Peyer's patch (tissue), 4 donors: ENCODE data around the gene P4HA1.

Experiments used
- POLR2A ChIP-seq, 2 donors: fragments of 450-650 bp; IDR thresholded peaks; one replicate each; pipeline ENCODE4 v1.5.1; 2017; ENCODE audit warnings: antibody characterized with exemption in 2 of 2, mild to moderate bottlenecking in 2 of 2, moderate library complexity in 2 of 2
- TF ChIP-seq, protein P1 (sequence below), 6 experiments: fragments of 450-650 bp in 4 of 6; fragments of 200-600 bp in 2 of 6; sonication (generic) in 1 of 6; IDR thresholded peaks; one replicate each; pipeline ENCODE4 v1.5.1; 2017 to 2019; ENCODE audit warnings: antibody characterized with exemption in 6 of 6, mild to moderate bottlenecking in 3 of 6, moderate library complexity in 1 of 6

DNA sequence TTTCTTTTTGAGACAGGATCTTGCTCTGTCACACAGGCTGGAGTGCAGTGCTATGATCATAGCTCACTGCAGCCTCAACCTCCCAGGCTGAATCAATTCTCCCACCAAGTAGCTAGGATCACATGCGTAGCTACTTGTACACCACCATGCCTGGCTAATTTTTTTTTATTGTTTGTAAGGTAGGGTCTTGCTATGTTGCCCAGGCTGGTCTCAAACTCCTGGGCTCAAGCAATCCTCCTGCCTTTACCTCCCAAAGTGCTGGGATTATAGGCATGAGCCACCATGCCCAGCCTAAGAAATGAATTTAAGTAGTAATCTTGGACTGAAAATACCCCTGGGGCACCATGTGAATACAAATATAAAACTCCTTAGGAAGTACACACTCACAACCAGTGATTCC is 19.4 kb upstream of the P4HA1 start:
- TF ChIP-seq, protein P1, sequence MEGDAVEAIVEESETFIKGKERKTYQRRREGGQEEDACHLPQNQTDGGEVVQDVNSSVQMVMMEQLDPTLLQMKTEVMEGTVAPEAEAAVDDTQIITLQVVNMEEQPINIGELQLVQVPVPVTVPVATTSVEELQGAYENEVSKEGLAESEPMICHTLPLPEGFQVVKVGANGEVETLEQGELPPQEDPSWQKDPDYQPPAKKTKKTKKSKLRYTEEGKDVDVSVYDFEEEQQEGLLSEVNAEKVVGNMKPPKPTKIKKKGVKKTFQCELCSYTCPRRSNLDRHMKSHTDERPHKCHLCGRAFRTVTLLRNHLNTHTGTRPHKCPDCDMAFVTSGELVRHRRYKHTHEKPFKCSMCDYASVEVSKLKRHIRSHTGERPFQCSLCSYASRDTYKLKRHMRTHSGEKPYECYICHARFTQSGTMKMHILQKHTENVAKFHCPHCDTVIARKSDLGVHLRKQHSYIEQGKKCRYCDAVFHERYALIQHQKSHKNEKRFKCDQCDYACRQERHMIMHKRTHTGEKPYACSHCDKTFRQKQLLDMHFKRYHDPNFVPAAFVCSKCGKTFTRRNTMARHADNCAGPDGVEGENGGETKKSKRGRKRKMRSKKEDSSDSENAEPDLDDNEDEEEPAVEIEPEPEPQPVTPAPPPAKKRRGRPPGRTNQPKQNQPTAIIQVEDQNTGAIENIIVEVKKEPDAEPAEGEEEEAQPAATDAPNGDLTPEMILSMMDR (IDR thresholded peaks at IDR 0.05) = no peak
- TF ChIP-seq POLR2A (IDR thresholded peaks at IDR 0.05) = no peak
